Erythroblast (primary cell): ENCODE measurements around the gene PPP2R1B.

Experiments used
- GATA1 ChIP-seq: IDR thresholded peaks from 2 replicates; pipeline ENCODE4 v1.6.1; 2011; ENCODE audit warnings: low read depth, mild to moderate bottlenecking, control low read depth, low read length, moderate library complexity
- POLR2A ChIP-seq: IDR thresholded peaks from 2 replicates; pipeline ENCODE4 v1.6.1; 2011; ENCODE audit warnings: mild to moderate bottlenecking, low read length

- TF ChIP-seq POLR2A, result no peak
- no peak for TF ChIP-seq GATA1
Observed at GRCh38 chr11:111770581-111771134, 4.5 kb upstream of the PPP2R1B start.
